SK-N-SH (cell line): ENCODE data around the gene RTN4RL2. TPM values are rescaled to one million over a fixed set of nuclear protein-coding genes. Genes with fewer than 3 reads are reported as not detected.

Experiments
- CTCF ChIA-PET: fragments of 300-600, 350-600 bp; formaldehyde crosslinking; extraction: SDS; loops from one replicate; lab custom pipeline; 2021; lab: Yijun Ruan, JAX
- POLR2A ChIA-PET: fragments of 350-600 bp; sonication (Branson Sonifier 250); formaldehyde crosslinking; extraction: SDS; loops from one replicate; lab custom pipeline; 2020; ENCODE audit warnings: antibody characterized with exemption, inconsistent platforms; lab: Yijun Ruan, JAX
- DNase-seq: peaks from one replicate; pipeline ENCODE4 v3.0.0; 2012
- H2AFZ ChIP-seq: fragments of 200-600 bp; sonication (generic); 2 replicates; pipeline ENCODE4 v1.8.1; 2016; ENCODE audit warnings: antibody characterized with exemption, mild to moderate bottlenecking, low read depth
- H3F3A ChIP-seq: fragments of 200-600 bp; sonication (generic); replicated peaks from 2 replicates; pipeline ENCODE3; 2016; ENCODE audit warnings: antibody characterized with exemption, mild to moderate bottlenecking; ENCODE audit not compliant: insufficient read depth
- H3K27ac ChIP-seq, 2 experiments: fragments of 200-500 bp in 1 of 2; fragments of 200-600 bp in 1 of 2; sonication (Bioruptor generic) in 1 of 2; sonication (generic), shearing (Covaris generic) in 1 of 2; 2 replicates each; pipeline versions ENCODE4 v1.5.1 to v1.6.1; 2014 to 2016; ENCODE audit warnings: low read depth in 2 of 2, inconsistent platforms in 1 of 2, low read length in 1 of 2, mild to moderate bottlenecking in 1 of 2, mixed read lengths in 1 of 2
- H3K27me3 ChIP-seq: fragments of 200-600 bp; sonication (generic), shearing (Covaris generic); 2 replicates; pipeline ENCODE4 v1.6.1; 2016; ENCODE audit warnings: mixed run types; ENCODE audit not compliant: insufficient read depth
- H3K36me3 ChIP-seq, 2 experiments: fragments of 200-500 bp in 1 of 2; fragments of 200-600 bp in 1 of 2; sonication (Bioruptor generic) in 1 of 2; sonication (generic) in 1 of 2; replicated peaks in 1 of 2; 2 replicates each; pipeline versions ENCODE3 to v1.5.1; 2014 to 2016; ENCODE audit warnings: low read length in 1 of 2, mild to moderate bottlenecking in 1 of 2; ENCODE audit not compliant: insufficient read depth in 2 of 2, control insufficient read depth in 1 of 2
- H3K4me1 ChIP-seq, 2 experiments: fragments of 200-500 bp in 1 of 2; fragments of 200-600 bp in 1 of 2; sonication (Bioruptor generic) in 1 of 2; sonication (generic), shearing (Covaris generic) in 1 of 2; 2 replicates each; pipeline versions ENCODE4 v1.5.1 to v1.6.1; 2014 to 2016; ENCODE audit warnings: low read depth in 1 of 2, low read length in 1 of 2, mixed run types in 1 of 2; ENCODE audit not compliant: insufficient read depth in 2 of 2, control insufficient read depth in 1 of 2
- H3K4me2 ChIP-seq: fragments of 200-600 bp; sonication (generic), shearing (Covaris generic); 2 replicates; pipeline ENCODE4 v1.6.1; 2017; ENCODE audit warnings: mixed run types
- H3K4me3 ChIP-seq, 2 experiments: fragments of 200-500 bp in 1 of 2; fragments of 200-600 bp in 1 of 2; sonication (Bioruptor generic) in 1 of 2; sonication (generic), shearing (Covaris generic) in 1 of 2; 2 replicates each; pipeline versions ENCODE4 v1.5.1 to v1.8.1; 2014 to 2016; ENCODE audit warnings: low read depth in 2 of 2, inconsistent platforms in 1 of 2, low read length in 1 of 2, mild to moderate bottlenecking in 1 of 2, mixed read lengths in 1 of 2, moderate library complexity in 1 of 2
- H3K79me2 ChIP-seq: fragments of 200-600 bp; sonication (generic); 2 replicates; pipeline ENCODE4 v1.8.1; 2017; ENCODE audit warnings: mild to moderate bottlenecking; ENCODE audit not compliant: insufficient read depth
- H3K9ac ChIP-seq: fragments of 200-600 bp; sonication (generic); 2 replicates; pipeline ENCODE4 v1.6.1; 2017; ENCODE audit warnings: mixed run types
- H3K9me2 ChIP-seq: fragments of 200-600 bp; sonication (generic); 2 replicates; pipeline ENCODE4 v1.6.1; 2017; ENCODE audit warnings: mixed run types
- H3K9me3 ChIP-seq: fragments of 200-600 bp; sonication (generic); 2 replicates; pipeline ENCODE4 v1.6.1; 2017; ENCODE audit warnings: mixed run types, mild to moderate bottlenecking, moderate library complexity
- H4K20me1 ChIP-seq: fragments of 200-600 bp; sonication (generic); 2 replicates; pipeline ENCODE4 v1.6.1; 2017; ENCODE audit warnings: mild to moderate bottlenecking, mixed run types; ENCODE audit not compliant: insufficient read depth
- CHD2 ChIP-seq: fragments of 150-350 bp; IDR thresholded peaks from 2 replicates; pipeline ENCODE4 v1.6.1; 2018; ENCODE audit warnings: low read length; ENCODE audit not compliant: partially characterized antibody
- CTCF ChIP-seq: fragments of 200-600 bp; sonication (generic); IDR thresholded peaks from 2 replicates; pipeline ENCODE4 v1.6.1; 2017; ENCODE audit warnings: antibody characterized with exemption, mild to moderate bottlenecking, moderate library complexity
- EZH2phosphoT487 ChIP-seq: fragments of 200-600 bp; sonication (generic); IDR thresholded peaks from 2 replicates; pipeline ENCODE4 v1.6.1; 2017; ENCODE audit warnings: low read depth, mixed run types, mild to moderate bottlenecking, antibody characterized with exemption, moderate library complexity, borderline replicate concordance
- FOSL2 ChIP-seq: IDR thresholded peaks from 2 replicates; pipeline ENCODE4 v1.4.0; 2012; ENCODE audit warnings: low read depth, mild to moderate bottlenecking, moderate library complexity, borderline replicate concordance
- FOXJ3 ChIP-seq: sonication (generic); formaldehyde crosslinking; IDR thresholded peaks from 2 replicates; pipeline ENCODE4 v1.5.1; 2020; ENCODE audit warnings: mild to moderate bottlenecking, missing genetic modification reagents
- MAX ChIP-seq: IDR thresholded peaks from 2 replicates; pipeline ENCODE4 v1.4.0; 2012; ENCODE audit warnings: low read depth
- MXI1 ChIP-seq: IDR thresholded peaks from 2 replicates; pipeline ENCODE4 v1.6.1; 2012; ENCODE audit warnings: mild to moderate bottlenecking, low read depth, low read length, improper control_type of control experiment
- RAD21 ChIP-seq: IDR thresholded peaks from 2 replicates; pipeline ENCODE4 v1.6.1; 2012; ENCODE audit warnings: mild to moderate bottlenecking, low read length
- SMC3 ChIP-seq: IDR thresholded peaks from 2 replicates; pipeline ENCODE4 v1.6.1; 2012; ENCODE audit warnings: low read depth, low read length, improper control_type of control experiment
- TAF1 ChIP-seq: IDR thresholded peaks from 2 replicates; pipeline ENCODE4 v1.6.1; 2012; ENCODE audit warnings: low read depth, mild to moderate bottlenecking, low read length, moderate library complexity, borderline replicate concordance
- USF1 ChIP-seq: IDR thresholded peaks from 2 replicates; pipeline ENCODE4 v1.4.0; 2012; ENCODE audit warnings: low read depth, borderline replicate concordance
- WGBS: methylation state at CpG from one replicate; pipeline ENCODE4 v1.1.6; 2017; ENCODE audit warnings: low lambda C conversion rate; 5-methylcytosine and 5-hydroxymethylcytosine counted together
- polyA plus RNA-seq, 3 experiments: library from polyadenylated mRNA; depleted of rRNA; stranded (reverse); fragments of >200 nt; gene quantifications; 2 replicates each; pipeline ENCODE4 v1.2.3, GENCODE V29; 2012

RTN4RL2 gene
- polyA plus RNA-seq, 1 of the 3 experiments (the other 2 are of a cell fraction) = 0.30 TPM

DNA sequence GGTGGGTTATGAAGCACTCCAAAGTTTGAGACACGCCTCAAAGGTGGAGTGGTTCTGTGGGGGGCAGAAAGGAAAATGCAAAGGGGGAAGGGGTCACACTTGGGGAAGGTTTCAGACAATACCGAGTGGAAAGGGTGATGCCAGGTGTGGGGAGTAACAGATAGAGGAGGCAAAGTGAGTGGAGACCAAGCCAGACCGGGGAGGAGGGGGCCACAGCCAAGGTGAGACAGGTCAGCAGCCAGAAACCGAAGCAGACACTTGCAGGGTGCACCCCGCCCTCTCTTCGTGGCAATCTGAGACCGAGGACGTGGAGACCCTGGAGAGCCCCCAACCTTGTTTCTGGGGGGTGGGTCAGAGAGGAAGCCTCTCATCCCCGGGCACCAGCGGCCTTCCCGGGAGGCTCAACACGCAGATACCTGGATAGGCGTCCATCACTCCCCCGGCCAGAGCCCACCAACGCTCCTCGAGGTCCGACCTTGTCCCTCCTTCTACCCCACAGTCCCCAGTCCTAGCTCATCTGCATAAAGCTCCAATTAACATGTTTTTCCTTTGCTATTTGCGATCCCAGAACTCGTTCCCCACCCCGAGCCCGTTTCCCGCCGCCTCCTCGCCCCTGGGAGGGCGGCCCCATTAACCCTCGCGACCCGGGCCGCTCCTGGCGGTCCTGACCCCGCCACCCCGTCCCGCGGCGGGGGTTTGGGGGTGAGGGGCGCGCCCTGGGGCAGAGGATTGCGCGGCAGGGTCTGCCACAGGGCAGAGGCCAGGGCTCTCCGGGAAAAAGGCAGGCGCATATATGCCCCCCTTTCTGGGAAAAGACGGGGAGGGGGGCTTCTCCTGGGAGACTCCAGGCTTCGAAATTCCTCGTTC lies 21.8 kb downstream of the RTN4RL2 start:
- no peak for DNase-seq
- no peaks in the 10 kb centered on the region for H3K79me2 ChIP-seq
- WGBS = 31% methylated on average over 34 of the region's 44 CpGs
- TF ChIP-seq RAD21 (no peak), CTCF (no peak), CHD2 (no peak), MXI1 (no peak), FOXJ3 (CRISPR knock-in tag) (no peak), FOSL2 (no peak)
- H3K4me3 ChIP-seq = peak overlapping the region in 1 of 2 experiments; percentile 49; a peak in 3 of 4 replicates
- H3K9me2 ChIP-seq = no peaks in the 10 kb centered on the region
- ChIA-PET POLR2A (no interaction called here), CTCF (interaction anchor here (0.6 to 27.2 kb wide), 23 partner anchors 10 to 162 kb away, joined by 3 to 517 read pairs (median 4); partner anchors contain the start of genes RTN4RL2, SLC43A1, SLC43A3 and TIMM10)
- no peaks in the 10 kb centered on the region for H3K36me3 ChIP-seq
- H4K20me1 ChIP-seq = no peaks in the 10 kb centered on the region
- H3K9ac ChIP-seq = no peak overlapping the region
- peaks cover 4 to 8% of the 10 kb centered on the region in 2 experiments; a peak in 2 of 4 replicates for H3K4me1 ChIP-seq
- peak overlapping the region; percentile 95 for H3K4me2 ChIP-seq
- H3K27ac ChIP-seq = no peak overlapping the region
- no peaks in the 10 kb centered on the region for H3K9me3 ChIP-seq
- H3F3A ChIP-seq = no peaks in the 10 kb centered on the region
- no peak overlapping the region for H2AFZ ChIP-seq
- H3K27me3 ChIP-seq = peaks cover 28% of the 10 kb centered on the region

- no peak overlapping the region for H3K9ac ChIP-seq
Measured at GRCh38 chr11:57482782-57483561, 22.6 kb downstream of the RTN4RL2 start.

More at GRCh38 chr11:57482782-57483561, 22.6 kb downstream of the RTN4RL2 start:
- Histone ChIP-seq H3K79me2 (no peaks in the 10 kb centered on the region), H3K4me2 (peak overlapping the region; percentile 95), H3K9me2 (no peaks in the 10 kb centered on the region), H2AFZ (peak overlapping the region; percentile 63; the same call in 1 of the 2 replicates), H3K4me3 (peak overlapping the region; percentile 49 to 55), H3K36me3 (no peaks in the 10 kb centered on the region), H3K27me3 (peaks cover 26% of the 10 kb centered on the region), H3K9me3 (no peaks in the 10 kb centered on the region), H3K27ac (no peak overlapping the region), H3F3A (no peaks in the 10 kb centered on the region), H3K4me1 (peaks cover 4 to 8% of the 10 kb centered on the region in 2 experiments; a peak in 2 of 4 replicates), H4K20me1 (no peaks in the 10 kb centered on the region)
- no peak for TF ChIP-seq EZH2phosphoT487
- TF ChIP-seq MAX = peak; percentile 84
- 0 out of 2 replicates have a peak, but pooled peaks have one; percentile 35 for TF ChIP-seq USF1
- TF ChIP-seq CTCF = peak; percentile 72
- TF ChIP-seq MXI1 = peak; percentile 90
- TF ChIP-seq TAF1 = no peak
- peak; percentile 53 for TF ChIP-seq RAD21
- TF ChIP-seq SMC3 = peak; percentile 66
- peak; percentile 96 for DNase-seq
- POLR2A ChIA-PET = no interaction called here
- WGBS = 10% methylated on average over 22 of the region's 52 CpGs
- CTCF ChIA-PET = interaction anchor here (0.6 to 27.2 kb wide), 28 partner anchors 10 to 161 kb away, joined by 3 to 517 read pairs (median 4); partner anchors contain the start of genes RTN4RL2, SLC43A1, SLC43A3 and TIMM10
